ENCODE results near the gene WDR18.
"Not testable (repeated sequence)": the region's sequence is repeated elsewhere in the genome, so short reads cannot be mapped to it uniquely, and the experiment has no call there.

GRCh38 chr19:1023883-1024188 is 39.7 kb downstream of the WDR18 start:
- TF ChIP-seq CTCF (IDR thresholded peaks at IDR 0.05; ENCODE audit: low read length); EZH2 (IDR thresholded peaks at IDR 0.05; ENCODE audit: borderline replicate concordance, low read length): not testable (repeated sequence)

All from OCI-LY1 (cell line).